T47D (cell line): Measurements from ENCODE around the gene C5orf15.

ENCODE experiments used
- DNase-seq, 2 experiments: peaks; one replicate each; pipeline versions ENCODE4 v3.0.0 to v3.0.0-alpha.2; 2011 to 2012; ENCODE audit warnings: low read depth in 1 of 2, low spot score in 1 of 2
- JUND ChIP-seq: IDR thresholded peaks from 2 replicates; pipeline ENCODE4 v1.6.1; 2012; ENCODE audit warnings: low read depth
- in situ Hi-C: cut with HindIII; loops from 2 replicates; pipeline ENCODE4 v1.10.0; 2016; ENCODE audit warnings: low sequenced_read_pairs, low pct_unique_long_range_greater_than_20kb

C5orf15 gene

DNA sequence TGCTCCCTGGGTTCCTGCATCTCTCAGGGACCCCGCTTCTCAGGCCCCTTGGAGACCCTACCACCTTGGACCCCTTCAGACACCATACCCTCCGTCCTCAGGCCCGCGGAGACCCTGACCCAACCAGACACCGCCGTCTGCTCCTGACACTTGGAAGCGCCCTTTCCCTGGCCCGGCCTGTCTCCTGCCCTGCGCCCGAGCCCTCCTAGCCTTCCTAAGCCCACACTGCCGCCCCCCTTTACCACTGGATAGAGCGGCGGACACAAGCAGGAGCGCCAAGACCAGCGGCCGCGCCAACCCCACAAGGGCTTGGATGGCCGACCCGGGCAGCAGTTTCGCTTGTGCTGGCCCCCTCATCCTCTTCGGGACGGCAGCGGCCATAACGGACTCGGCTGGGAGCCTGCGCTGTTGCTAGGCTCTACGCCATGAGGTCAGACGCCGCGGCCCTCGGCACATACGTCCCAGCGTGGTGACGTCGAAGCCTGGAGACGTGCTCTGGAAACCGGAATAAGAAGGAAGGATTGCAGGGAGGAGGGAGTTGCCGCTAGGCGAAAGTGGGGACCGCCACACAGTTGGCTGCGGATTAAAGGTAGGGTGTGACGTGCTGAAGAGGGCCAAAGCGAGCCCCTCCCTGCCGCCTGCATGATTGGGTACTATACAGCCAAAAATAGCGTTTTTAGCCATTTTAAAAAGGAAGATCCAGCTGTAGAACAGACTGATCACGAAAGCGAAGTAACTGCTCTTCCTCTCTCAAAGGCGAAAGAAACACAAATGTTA lies at the start of gene C5orf15:
C5orf15 (minus strand) TSS at position 422 of the 777 bp plus-strand sequence; CDS start at position 381, 41 bp downstream.
- no peak for TF ChIP-seq JUND
- in situ Hi-C loops, result no loop called here

GRCh38 chr5:134008266-134008749 lies 39.9 kb upstream of the C5orf15 start:
- in situ Hi-C loops, result no loop called here
- TF ChIP-seq JUND, result no peak
- no peak for DNase-seq

More for the DNA sequence above, at the start of gene C5orf15:
- DNase-seq, result peak; percentile 87 to 97

DNA sequence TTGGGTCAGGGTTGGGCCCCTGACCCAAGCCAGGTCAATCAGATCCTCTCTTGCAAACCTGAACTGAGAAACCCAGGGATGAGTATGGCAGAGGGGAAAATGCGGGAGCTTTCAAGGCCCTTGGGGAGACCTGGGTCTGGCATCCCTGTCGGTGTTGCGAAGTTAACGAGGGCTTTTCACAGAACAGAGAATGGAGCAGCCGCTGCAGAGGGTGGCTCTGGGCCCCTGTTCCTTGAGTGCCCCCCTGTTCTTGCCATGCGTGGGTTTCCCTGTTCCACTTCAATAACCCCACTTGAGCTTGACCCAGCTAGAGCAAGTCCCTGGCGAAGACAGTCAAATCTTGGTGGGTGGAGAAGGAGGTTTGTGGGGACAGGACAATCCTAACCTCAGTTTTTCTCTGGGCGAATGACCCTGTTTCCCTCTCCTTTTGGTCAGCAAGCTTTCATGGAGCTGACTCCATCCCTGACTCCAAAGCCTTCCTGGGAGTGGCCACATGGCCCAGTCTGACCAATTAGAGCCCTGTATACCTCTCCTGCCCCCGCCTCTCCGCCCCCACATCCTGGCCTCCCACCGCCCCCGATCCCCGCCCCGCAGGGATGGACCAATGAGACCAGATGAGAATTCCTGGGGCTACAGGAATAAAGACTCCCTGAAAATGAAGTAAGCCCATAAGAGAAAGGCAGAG lies 39.3 kb upstream of the C5orf15 start:
- in situ Hi-C loops, result no loop called here
- no peak for TF ChIP-seq JUND
- no peak for DNase-seq

DNA sequence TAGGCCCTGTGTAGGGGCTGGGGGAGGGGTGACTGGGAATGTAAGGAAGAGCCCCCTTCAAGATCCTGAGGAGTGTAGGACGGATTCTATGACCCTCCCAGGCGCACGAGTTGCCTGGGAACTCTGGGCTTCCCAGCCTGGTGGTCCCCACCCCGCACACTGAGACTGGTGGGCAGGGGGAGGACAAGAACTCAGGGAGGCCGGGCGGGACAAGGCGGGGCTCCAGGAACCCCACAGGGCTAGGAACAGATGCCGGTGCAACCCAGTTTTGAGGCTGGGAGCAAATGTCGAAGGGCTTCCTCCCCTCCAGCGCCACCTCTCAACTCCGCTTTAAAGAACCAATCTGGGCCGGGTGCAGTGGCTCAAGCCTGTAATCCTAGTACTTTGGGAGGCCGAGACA lies 37.7 kb upstream of the C5orf15 start:
- DNase-seq, result no peak
- in situ Hi-C loops, result no loop called here
- no peak for TF ChIP-seq JUND

DNA sequence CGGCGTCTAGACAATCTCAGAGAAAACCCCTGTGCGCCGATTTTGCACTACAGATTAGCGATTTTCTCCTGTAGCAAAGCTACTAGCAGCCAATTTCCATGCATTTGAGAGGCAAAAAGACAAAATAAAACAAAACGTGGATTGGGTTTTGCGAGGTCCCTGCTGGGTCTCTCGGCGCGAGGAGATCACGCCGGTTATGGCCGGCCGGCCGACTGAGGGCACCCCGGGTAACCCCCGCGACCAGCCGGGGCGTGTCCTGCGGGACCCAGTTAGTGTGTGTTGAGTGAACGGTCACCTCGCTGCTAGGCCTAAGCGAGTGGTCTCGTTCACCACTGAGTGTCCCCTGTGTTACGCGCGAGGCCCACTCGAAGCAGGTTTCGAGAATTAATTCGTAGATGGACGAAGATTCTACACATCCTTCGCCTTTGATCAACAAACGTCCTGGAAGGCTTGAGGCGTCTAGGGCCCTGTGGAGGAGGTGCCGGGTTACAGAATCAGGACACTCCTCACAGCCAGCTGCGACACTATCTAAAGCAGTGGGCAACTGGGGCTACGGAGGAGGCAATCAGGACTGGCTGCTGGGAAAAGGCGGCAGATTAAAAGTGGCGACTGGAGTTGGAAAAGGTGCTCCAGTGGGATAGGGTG lies 37.1 kb upstream of the C5orf15 start:
- in situ Hi-C loops, result no loop called here
- no peak for TF ChIP-seq JUND

GRCh38 chr5:134004626-134005416 lies 36.4 kb upstream of the C5orf15 start, which contains the start of gene VDAC1:
Gene VDAC1, minus strand, starts transcription at chr5:134004975. Its CDS starts 11,963 bp downstream, at chr5:133993012.
- DNase-seq, result peak; percentile 82 to 87

More for the DNA sequence above, 37.1 kb upstream of the C5orf15 start:
- DNase-seq, result no peak

GRCh38 chr5:134003817-134004625 lies 35.6 kb upstream of the C5orf15 start:
- in situ Hi-C loops, result no loop called here
- TF ChIP-seq JUND, result no peak
- DNase-seq, result peak in 1 of 2 experiments; percentile 36

More at GRCh38 chr5:134004626-134005416, 36.4 kb upstream of the C5orf15 start, which contains the start of gene VDAC1:
- TF ChIP-seq JUND, result no peak
- in situ Hi-C loops, result no loop called here

- DNase-seq, result no peak
- TF ChIP-seq JUND, result no peak
- in situ Hi-C loops, result no loop called here
Observed at GRCh38 chr5:134003064-134003816, 34.8 kb upstream of the C5orf15 start.

- in situ Hi-C loops, result no loop called here
- peak in 1 of 2 experiments; percentile 75 for DNase-seq
- TF ChIP-seq JUND, result no peak
Observed at GRCh38 chr5:134001938-134002731, 33.7 kb upstream of the C5orf15 start.

- no peak for TF ChIP-seq JUND
- DNase-seq, result no peak
- in situ Hi-C loops, result no loop called here
Observed at GRCh38 chr5:134000696-134001453, 32.5 kb upstream of the C5orf15 start.
